ENCODE data around the gene CBARP.

Gene CBARP

GRCh38 chr19:1239796-1240737 is 2.3 kb upstream of the CBARP start:
- WGBS, 2 experiments (ENCODE audit: insufficient coverage in 2 of 2): 14 to 15% methylated on average over 66 to 68 of the region's 84 CpGs
- Histone ChIP-seq H3K4me1 (ENCODE audit: control insufficient read depth, insufficient read depth, low read length, poor library complexity, severe bottlenecking) (peaks cover 17% of the 10 kb centered on the region), H3K4me3 (ENCODE audit: extremely low read depth, insufficient read depth, low read length, poor library complexity, severe bottlenecking) (peak overlapping the region; percentile 23), H3K9me3 (ENCODE audit: control insufficient read depth, low read length) (no peaks in the 10 kb centered on the region), H3K36me3 (ENCODE audit: control insufficient read depth, insufficient read depth, low read length) (peaks cover 11% of the 10 kb centered on the region), H3K27ac (ENCODE audit: low read depth, low read length, severe bottlenecking) (peak overlapping the region; percentile 45)

DNA sequence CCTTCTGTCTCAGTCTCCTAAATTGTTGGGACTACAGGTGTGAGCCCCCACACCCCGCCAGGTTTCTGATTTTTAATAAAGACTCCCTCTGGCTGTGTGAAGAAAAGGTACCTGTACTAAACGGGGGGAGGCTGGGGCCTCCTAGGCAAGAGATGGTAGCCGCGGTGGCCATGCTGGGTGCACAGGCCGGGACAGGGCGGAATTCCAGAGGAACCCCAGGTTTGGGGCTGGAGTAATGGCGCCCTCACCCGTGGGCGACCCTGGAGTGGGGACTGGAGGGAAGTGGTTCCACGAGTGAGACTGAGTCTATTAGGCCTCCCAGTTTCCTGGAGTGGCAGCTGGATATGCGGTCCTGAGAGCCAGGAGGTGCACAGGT is 1.6 kb upstream of the CBARP start:
- no peak overlapping the region for H3K27ac ChIP-seq (ENCODE audit: low read depth, low read length, severe bottlenecking)
- H3K9me3 ChIP-seq (ENCODE audit: control insufficient read depth, low read length): no peaks in the 10 kb centered on the region
- peaks cover 12% of the 10 kb centered on the region for H3K4me1 ChIP-seq (ENCODE audit: control insufficient read depth, insufficient read depth, low read length, poor library complexity, severe bottlenecking)
- 90 to 94% methylated on average over 10 to 11 of the region's 11 CpGs for WGBS, 2 experiments (ENCODE audit: insufficient coverage in 2 of 2)
- peaks cover 13% of the 10 kb centered on the region for H3K36me3 ChIP-seq (ENCODE audit: control insufficient read depth, insufficient read depth, low read length)
- H3K4me3 ChIP-seq (ENCODE audit: extremely low read depth, insufficient read depth, low read length, poor library complexity, severe bottlenecking): no peak overlapping the region

DNA sequence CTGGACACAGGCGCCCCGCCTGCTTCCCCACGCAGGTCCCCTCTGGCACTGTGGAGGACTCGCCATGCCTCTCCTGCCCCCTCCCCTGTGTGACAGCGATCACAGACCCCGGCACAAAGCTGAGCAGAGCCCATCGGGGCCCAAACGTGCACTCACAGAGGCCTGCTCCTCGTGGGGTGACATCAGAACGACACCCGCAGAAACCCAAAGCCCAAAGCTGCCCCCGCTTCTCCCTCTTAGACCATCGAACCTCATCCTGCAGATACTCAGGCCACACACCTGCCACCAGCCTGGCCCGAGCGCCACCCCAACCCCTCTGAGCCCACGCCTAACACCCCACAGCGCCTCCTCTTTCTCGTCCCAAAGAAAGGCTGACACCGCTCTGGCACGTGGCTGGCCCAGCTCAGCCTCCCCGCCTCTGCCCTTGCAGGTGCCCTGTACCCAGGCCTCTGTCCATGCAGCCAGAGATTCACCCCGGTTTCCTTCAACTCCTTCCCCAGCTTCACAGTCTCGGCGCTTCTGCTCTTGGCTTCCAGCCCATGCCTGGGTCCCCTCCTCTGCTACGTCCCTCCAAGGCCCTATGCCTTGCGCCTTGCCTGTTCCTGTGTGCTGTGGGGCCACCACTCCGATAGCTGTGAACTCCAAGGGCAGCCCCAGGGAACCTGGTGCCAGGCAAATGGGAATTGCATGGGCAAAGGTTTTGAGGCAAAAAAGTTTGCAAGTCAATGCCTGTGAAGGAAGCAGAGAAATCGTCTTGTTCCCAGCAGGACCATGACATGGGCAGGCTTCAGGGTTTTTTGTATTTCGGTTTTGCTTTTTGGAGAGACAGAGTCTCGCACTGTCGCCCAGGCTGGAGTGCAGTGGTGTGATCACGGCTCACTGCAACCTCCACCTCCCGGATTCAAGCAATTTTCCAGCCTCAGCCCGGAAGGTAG is 831 bp upstream of the CBARP start:
- Histone ChIP-seq H3K9me3 (ENCODE audit: control insufficient read depth, low read length) (no peaks in the 10 kb centered on the region), H3K4me1 (ENCODE audit: control insufficient read depth, insufficient read depth, low read length, poor library complexity, severe bottlenecking) (peaks cover 12% of the 10 kb centered on the region), H3K36me3 (ENCODE audit: control insufficient read depth, insufficient read depth, low read length) (peaks cover 18% of the 10 kb centered on the region), H3K4me3 (ENCODE audit: extremely low read depth, insufficient read depth, low read length, poor library complexity, severe bottlenecking) (peak overlapping the region; percentile 33), H3K27ac (ENCODE audit: low read depth, low read length, severe bottlenecking) (no peak overlapping the region)
- 78 to 81% methylated on average over 28 to 32 of the region's 34 CpGs for WGBS, 2 experiments (ENCODE audit: insufficient coverage in 2 of 2)

DNA sequence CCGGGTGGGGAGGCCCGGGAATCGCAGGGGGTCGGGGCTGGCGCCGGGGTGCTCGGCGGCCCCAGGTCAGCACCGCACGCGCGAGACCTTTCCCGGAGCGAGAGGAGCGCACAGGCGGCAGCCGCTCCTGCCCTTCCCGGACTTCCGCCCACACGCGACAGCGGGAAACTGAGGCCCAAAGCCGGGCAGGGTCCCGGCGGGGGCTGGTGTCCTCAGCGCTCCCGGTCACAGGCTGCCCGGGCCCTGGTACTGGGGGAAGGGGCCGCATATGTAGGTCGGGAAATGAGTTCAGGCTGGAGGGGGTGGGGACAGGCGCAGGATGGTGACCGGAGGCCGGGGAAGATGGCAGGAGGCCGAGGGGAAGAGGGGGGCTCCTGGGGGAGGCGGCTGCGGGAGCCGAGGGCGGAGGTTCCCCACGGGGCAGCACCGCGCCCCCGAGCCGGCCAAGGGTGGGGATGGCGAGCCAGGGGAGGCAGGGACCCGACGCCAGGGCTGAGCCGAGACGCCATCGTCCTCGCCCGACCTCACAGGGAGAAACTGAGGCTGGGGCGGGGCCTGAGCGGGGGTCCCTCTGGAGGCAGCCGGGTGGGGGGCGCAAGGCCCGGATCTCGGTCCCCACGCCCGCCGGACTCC is 662 bp downstream of the CBARP start:
- no peaks in the 10 kb centered on the region for H3K9me3 ChIP-seq (ENCODE audit: control insufficient read depth, low read length)
- H3K4me1 ChIP-seq (ENCODE audit: control insufficient read depth, insufficient read depth, low read length, poor library complexity, severe bottlenecking): peaks cover 14% of the 10 kb centered on the region
- WGBS, 2 experiments (ENCODE audit: insufficient coverage in 2 of 2): 0 to 1% methylated on average over 52 to 56 of the region's 60 CpGs
- H3K4me3 ChIP-seq (ENCODE audit: extremely low read depth, insufficient read depth, low read length, poor library complexity, severe bottlenecking): peak overlapping the region; percentile 72
- peaks cover 24% of the 10 kb centered on the region for H3K36me3 ChIP-seq (ENCODE audit: control insufficient read depth, insufficient read depth, low read length)
- no peak overlapping the region for H3K27ac ChIP-seq (ENCODE audit: low read depth, low read length, severe bottlenecking)

GRCh38 chr19:1236576-1236975 is 1.2 kb downstream of the CBARP start:
- peaks cover 29% of the 10 kb centered on the region for H3K36me3 ChIP-seq (ENCODE audit: control insufficient read depth, insufficient read depth, low read length)
- WGBS, 2 experiments (ENCODE audit: insufficient coverage in 2 of 2): 4 to 15% methylated on average over 13 to 26 of the region's 42 CpGs
- H3K4me1 ChIP-seq (ENCODE audit: control insufficient read depth, insufficient read depth, low read length, poor library complexity, severe bottlenecking): peaks cover 17% of the 10 kb centered on the region
- H3K4me3 ChIP-seq (ENCODE audit: extremely low read depth, insufficient read depth, low read length, poor library complexity, severe bottlenecking): peak overlapping the region; percentile 72
- H3K9me3 ChIP-seq (ENCODE audit: control insufficient read depth, low read length): no peaks in the 10 kb centered on the region
- no peak overlapping the region for H3K27ac ChIP-seq (ENCODE audit: low read depth, low read length, severe bottlenecking)

DNA sequence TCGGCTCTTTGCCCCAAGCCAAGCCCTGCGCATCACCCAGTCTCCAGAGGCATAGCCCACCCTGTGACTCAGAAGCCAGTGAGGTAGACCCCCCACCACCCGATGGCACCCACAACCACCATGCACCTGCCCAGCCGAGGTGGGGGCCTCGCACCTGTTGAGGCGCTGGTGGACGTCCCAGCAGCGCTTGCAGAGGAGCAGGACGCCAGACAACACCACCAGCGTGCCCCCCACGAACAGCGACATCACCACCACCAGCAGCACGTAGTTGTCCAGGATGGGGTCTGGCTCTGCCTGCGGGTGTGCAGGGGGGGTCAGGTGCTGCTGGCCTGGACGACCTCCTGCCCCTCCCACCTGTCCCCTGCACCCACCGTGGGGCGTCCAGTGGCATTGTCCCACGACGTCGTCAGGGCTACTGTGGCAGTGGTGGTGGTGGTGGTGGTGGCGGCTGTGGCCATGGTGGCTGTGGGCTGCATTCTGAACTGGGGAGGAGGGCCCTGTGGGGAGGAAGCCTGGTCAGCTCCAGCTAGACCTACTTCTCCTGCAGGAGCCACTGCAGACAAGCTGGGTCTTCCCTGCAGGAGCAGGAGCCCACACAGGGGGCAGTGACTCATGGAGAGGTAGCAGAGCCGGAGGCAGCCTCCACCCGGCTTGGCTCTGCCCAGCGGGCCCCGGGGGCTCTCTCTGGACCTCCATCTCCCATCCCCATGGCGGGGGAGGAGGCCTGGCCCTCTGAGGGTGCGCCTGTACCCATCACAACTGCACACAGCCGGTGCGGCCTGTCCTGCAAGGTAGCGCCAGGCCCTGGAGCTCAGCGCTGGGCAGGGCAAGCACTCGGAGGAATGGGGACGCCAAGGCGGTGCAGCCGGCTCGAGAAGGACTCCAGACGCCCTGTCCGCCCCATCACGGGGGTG is 1.9 kb downstream of the CBARP start:
- 81 to 91% methylated on average over 22 to 27 of the region's 39 CpGs for WGBS, 2 experiments (ENCODE audit: insufficient coverage in 2 of 2)
- Histone ChIP-seq H3K4me1 (ENCODE audit: control insufficient read depth, insufficient read depth, low read length, poor library complexity, severe bottlenecking) (peaks cover 17% of the 10 kb centered on the region), H3K27ac (ENCODE audit: low read depth, low read length, severe bottlenecking) (no peak overlapping the region)

GRCh38 chr19:1234955-1235380 is 2.8 kb downstream of the CBARP start:
- no peak overlapping the region for H3K4me3 ChIP-seq (ENCODE audit: extremely low read depth, insufficient read depth, low read length, poor library complexity, severe bottlenecking)
- WGBS, 2 experiments (ENCODE audit: insufficient coverage in 2 of 2): 93 to 95% methylated on average over 34 to 43 of the region's 43 CpGs
- H3K9me3 ChIP-seq (ENCODE audit: control insufficient read depth, low read length): no peaks in the 10 kb centered on the region
- peaks cover 17% of the 10 kb centered on the region for H3K4me1 ChIP-seq (ENCODE audit: control insufficient read depth, insufficient read depth, low read length, poor library complexity, severe bottlenecking)
- H3K27ac ChIP-seq (ENCODE audit: low read depth, low read length, severe bottlenecking): no peak overlapping the region
- peaks cover 35% of the 10 kb centered on the region for H3K36me3 ChIP-seq (ENCODE audit: control insufficient read depth, insufficient read depth, low read length)

More for the DNA sequence above, 1.9 kb downstream of the CBARP start:
- H3K36me3 ChIP-seq (ENCODE audit: control insufficient read depth, insufficient read depth, low read length): peaks cover 31% of the 10 kb centered on the region
- H3K9me3 ChIP-seq (ENCODE audit: control insufficient read depth, low read length): no peaks in the 10 kb centered on the region
- H3K4me3 ChIP-seq (ENCODE audit: extremely low read depth, insufficient read depth, low read length, poor library complexity, severe bottlenecking): peak overlapping the region; percentile 72

DNA sequence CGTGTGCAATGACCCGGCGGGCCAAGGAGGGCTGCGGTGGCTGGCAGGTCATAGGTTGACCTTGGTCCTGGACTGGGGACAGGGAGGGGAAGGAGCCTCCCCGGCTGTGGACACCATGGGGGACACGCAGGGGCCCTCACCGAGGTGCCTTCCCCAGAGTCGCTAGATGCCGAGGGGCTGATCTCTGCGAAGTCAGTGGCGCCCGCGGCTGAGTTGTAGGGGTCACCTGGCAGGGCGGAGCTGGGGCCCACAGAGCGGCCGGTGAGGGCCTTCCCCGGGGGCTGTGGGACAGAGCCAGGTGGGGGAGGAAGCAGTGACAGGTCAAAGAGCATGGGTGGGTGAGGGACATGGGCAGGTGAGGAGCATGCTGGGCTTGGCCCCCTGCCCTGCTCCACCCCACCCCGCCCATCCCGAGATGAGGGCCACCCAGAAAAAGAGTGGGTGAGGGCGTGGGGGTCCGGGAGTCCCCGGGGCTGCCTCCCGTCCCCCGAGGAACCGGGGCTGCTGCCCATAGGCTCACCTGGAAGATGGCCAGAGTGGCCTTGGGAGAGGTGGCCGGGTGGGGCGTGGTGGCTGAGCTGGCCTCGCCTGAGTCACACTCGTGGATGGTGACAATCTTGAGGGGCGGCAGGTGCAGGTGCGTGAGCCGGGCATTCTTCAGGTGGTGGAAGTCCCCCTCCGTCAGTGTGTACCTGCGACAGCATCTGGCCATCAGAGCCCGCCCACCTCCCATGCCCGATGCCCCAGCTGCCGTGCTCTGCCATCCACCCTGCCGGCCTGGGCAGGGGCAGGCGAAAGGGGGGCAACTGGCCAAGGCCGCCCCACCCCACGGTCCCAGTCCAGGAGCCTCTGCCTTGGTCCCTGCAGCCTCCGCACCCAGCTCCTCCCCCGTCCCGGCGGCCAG is 3.5 kb downstream of the CBARP start:
- H3K36me3 ChIP-seq (ENCODE audit: control insufficient read depth, insufficient read depth, low read length): peaks cover 35% of the 10 kb centered on the region
- H3K4me3 ChIP-seq (ENCODE audit: extremely low read depth, insufficient read depth, low read length, poor library complexity, severe bottlenecking): no peak overlapping the region
- 98% methylated on average over 41 to 44 of the region's 45 CpGs for WGBS, 2 experiments (ENCODE audit: insufficient coverage in 2 of 2)
- H3K9me3 ChIP-seq (ENCODE audit: control insufficient read depth, low read length): no peaks in the 10 kb centered on the region
- H3K27ac ChIP-seq (ENCODE audit: low read depth, low read length, severe bottlenecking): no peak overlapping the region
- H3K4me1 ChIP-seq (ENCODE audit: control insufficient read depth, insufficient read depth, low read length, poor library complexity, severe bottlenecking): peaks cover 13% of the 10 kb centered on the region

- H3K4me3 ChIP-seq (ENCODE audit: extremely low read depth, insufficient read depth, low read length, poor library complexity, severe bottlenecking): no peak overlapping the region
- 95 to 98% methylated on average over 20 to 24 of the region's 24 CpGs for WGBS, 2 experiments (ENCODE audit: insufficient coverage in 2 of 2)
- peaks cover 37% of the 10 kb centered on the region for H3K36me3 ChIP-seq (ENCODE audit: control insufficient read depth, insufficient read depth, low read length)
- H3K27ac ChIP-seq (ENCODE audit: low read depth, low read length, severe bottlenecking): no peak overlapping the region
- H3K4me1 ChIP-seq (ENCODE audit: control insufficient read depth, insufficient read depth, low read length, poor library complexity, severe bottlenecking): peaks cover 11% of the 10 kb centered on the region
- no peaks in the 10 kb centered on the region for H3K9me3 ChIP-seq (ENCODE audit: control insufficient read depth, low read length)
Measured at GRCh38 chr19:1233115-1233667, 4.6 kb downstream of the CBARP start.

Measured in mesodermal cell (in vitro differentiated cells).